PC-3 (cell line): ENCODE data around the gene SNTG2. TPM values are rescaled to one million over a fixed set of nuclear protein-coding genes. Genes with fewer than 3 reads are reported as not detected.

Experiments used
- ATAC-seq: fragments of 200-7000 bp; cut with Tn5 transposase; 2 replicates; pipeline ENCODE4 v1.9.1; 2020; ENCODE audit warnings: mild to moderate bottlenecking, moderate library complexity
- BruUV-seq: library from RNA; stranded (reverse); fragments of 400-500 nt; replicated peaks from 2 replicates; lab custom pipeline; 2021; lab: Mats Ljungman, UMichigan
- CTCF ChIA-PET: fragments of 300-600 bp; sonication (Branson Sonifier 250); formaldehyde crosslinking; loops from one replicate; lab custom pipeline; 2022; ENCODE audit warnings: antibody characterized with exemption; lab: Charles Lee
- POLR2A ChIA-PET: fragments of 300-600 bp; sonication (Branson Sonifier 250); formaldehyde crosslinking; loops from one replicate; lab custom pipeline; 2022; ENCODE audit warnings: antibody characterized with exemption; ENCODE audit not compliant: unreplicated experiment; lab: Charles Lee
- DNase-seq: peaks from one replicate; pipeline ENCODE4 v3.0.0-alpha.2; 2015
- H2AFZ ChIP-seq: fragments of 300-600 bp; sonication (generic); 2 replicates; pipeline ENCODE4 v1.6.0; 2016; ENCODE audit warnings: antibody characterized with exemption, low read length
- H3F3A ChIP-seq: fragments of 300-600 bp; sonication (generic); one replicate; pipeline ENCODE4 v1.6.0; 2017; ENCODE audit warnings: antibody characterized with exemption, low read length, control low read depth, mild to moderate bottlenecking; ENCODE audit not compliant: unreplicated experiment
- H3K27ac ChIP-seq: fragments of 300-600 bp; sonication (generic); 2 replicates; pipeline ENCODE4 v1.5.1; 2016; ENCODE audit warnings: mild to moderate bottlenecking, low read length
- H3K27me3 ChIP-seq: fragments of 300-600 bp; sonication (generic); 2 replicates; pipeline ENCODE4 v1.6.1; 2016; ENCODE audit warnings: low read length, mixed read lengths
- H3K36me3 ChIP-seq: fragments of 300-600 bp; sonication (generic); 2 replicates; pipeline ENCODE4 v1.6.1; 2016; ENCODE audit warnings: low read depth, mixed run types, low read length, mixed read lengths
- H3K4me1 ChIP-seq: fragments of 300-600 bp; sonication (generic); 2 replicates; pipeline ENCODE4 v1.5.1; 2016; ENCODE audit warnings: low read length; ENCODE audit not compliant: insufficient read depth
- H3K4me2 ChIP-seq: fragments of 300-600 bp; sonication (generic); 2 replicates; pipeline ENCODE4 v1.6.0; 2016; ENCODE audit warnings: low read length
- H3K4me3 ChIP-seq: fragments of 300-600 bp; sonication (generic); 2 replicates; pipeline ENCODE4 v1.5.1; 2016; ENCODE audit warnings: mild to moderate bottlenecking, low read length, mixed read lengths
- H3K79me2 ChIP-seq: fragments of 300-600 bp; sonication (generic); 2 replicates; pipeline ENCODE4 v1.6.1; 2017; ENCODE audit warnings: low read length, mixed read lengths
- H3K9ac ChIP-seq: fragments of 300-600 bp; sonication (generic); 2 replicates; pipeline ENCODE4 v1.6.0; 2016; ENCODE audit warnings: mild to moderate bottlenecking, low read length
- H3K9me2 ChIP-seq: fragments of 300-600 bp; sonication (generic); replicated peaks from 2 replicates; pipeline ENCODE4 v1.6.1; 2016; ENCODE audit warnings: mixed run types, low read length, mixed read lengths
- H3K9me3 ChIP-seq: fragments of 300-600 bp; sonication (generic); 2 replicates; pipeline ENCODE4 v1.6.1; 2016; ENCODE audit warnings: low read length, mixed read lengths
- H4K20me1 ChIP-seq: fragments of 300-600 bp; sonication (generic); 2 replicates; pipeline ENCODE4 v1.6.1; 2016; ENCODE audit warnings: low read length, mixed read lengths
- EZH2 ChIP-seq: fragments of 300-600 bp; sonication (generic); IDR thresholded peaks from one replicate; pipeline ENCODE4 v1.6.1; 2017; ENCODE audit warnings: antibody characterized with exemption, mild to moderate bottlenecking, low read length; ENCODE audit not compliant: unreplicated experiment
- EZH2phosphoT487 ChIP-seq: fragments of 300-600 bp; sonication (generic); IDR thresholded peaks from 2 replicates; pipeline ENCODE4 v1.6.1; 2018; ENCODE audit warnings: mild to moderate bottlenecking, antibody characterized with exemption, low read length, borderline replicate concordance
- intact Hi-C: fragments of 100-400 bp; cut with micrococcal nuclease; formaldehyde crosslinking; loops from 2 replicates; pipeline ENCODE4 v1.9.0; 2023
- total RNA-seq: library from RNA; depleted of rRNA; stranded (reverse); fragments of >200 nt; gene quantifications from 2 replicates; pipeline ENCODE4 v1.2.3, GENCODE V29; 2014
- TF ChIP-seq, protein P1 (sequence below): fragments of 300-600 bp; sonication (generic); conservative IDR thresholded peaks from 2 replicates; pipeline ENCODE4 v1.5.1; 2017; ENCODE audit warnings: antibody characterized with exemption, low read depth, mild to moderate bottlenecking, low read length

The SNTG2 gene
- total RNA-seq, 1 experiment from 2014 or later, result not detected

DNA sequence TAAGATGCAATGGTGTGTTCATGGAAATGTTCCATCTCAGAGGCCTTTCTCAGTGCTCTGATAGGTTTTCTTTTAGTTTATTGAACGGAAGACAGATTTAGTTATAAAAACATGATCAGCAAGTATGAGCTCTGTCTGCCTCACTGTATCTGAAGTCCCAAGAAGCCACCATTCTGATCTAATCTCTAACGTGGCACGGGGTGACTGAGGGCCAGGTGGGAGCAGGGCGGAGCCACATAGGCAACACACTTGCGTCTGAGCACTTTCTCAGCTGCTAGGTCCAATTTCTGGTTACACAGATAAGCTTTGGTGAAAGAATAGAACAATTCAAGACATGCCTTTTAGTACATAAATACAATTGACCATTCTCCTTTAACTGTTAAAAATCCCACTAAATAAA, 60.4 kb downstream of the SNTG2 start:
- Histone ChIP-seq H3K9me3 (no peaks in the 10 kb centered on the region), H3K9ac (no peak overlapping the region), H3K27me3 (peaks cover 37% of the 10 kb centered on the region), H3K79me2 (no peaks in the 10 kb centered on the region), H3F3A (no peaks in the 10 kb centered on the region), H2AFZ (no peak overlapping the region), H3K27ac (no peak overlapping the region), H3K4me3 (no peak overlapping the region), H3K9me2 (no peaks in the 10 kb centered on the region), H3K4me1 (no peaks in the 10 kb centered on the region), H4K20me1 (no peaks in the 10 kb centered on the region), H3K4me2 (no peak overlapping the region), H3K36me3 (no peaks in the 10 kb centered on the region)
- DNase-seq (no peak), ATAC-seq (no peak)
- ChIA-PET CTCF (no interaction called here), POLR2A (no interaction called here)
- no TSS peak for BruUV-seq
- intact Hi-C loops, result no loop called here
- TF ChIP-seq EZH2phosphoT487 (no peak), EZH2 (no peak)
- TF ChIP-seq, protein P1, sequence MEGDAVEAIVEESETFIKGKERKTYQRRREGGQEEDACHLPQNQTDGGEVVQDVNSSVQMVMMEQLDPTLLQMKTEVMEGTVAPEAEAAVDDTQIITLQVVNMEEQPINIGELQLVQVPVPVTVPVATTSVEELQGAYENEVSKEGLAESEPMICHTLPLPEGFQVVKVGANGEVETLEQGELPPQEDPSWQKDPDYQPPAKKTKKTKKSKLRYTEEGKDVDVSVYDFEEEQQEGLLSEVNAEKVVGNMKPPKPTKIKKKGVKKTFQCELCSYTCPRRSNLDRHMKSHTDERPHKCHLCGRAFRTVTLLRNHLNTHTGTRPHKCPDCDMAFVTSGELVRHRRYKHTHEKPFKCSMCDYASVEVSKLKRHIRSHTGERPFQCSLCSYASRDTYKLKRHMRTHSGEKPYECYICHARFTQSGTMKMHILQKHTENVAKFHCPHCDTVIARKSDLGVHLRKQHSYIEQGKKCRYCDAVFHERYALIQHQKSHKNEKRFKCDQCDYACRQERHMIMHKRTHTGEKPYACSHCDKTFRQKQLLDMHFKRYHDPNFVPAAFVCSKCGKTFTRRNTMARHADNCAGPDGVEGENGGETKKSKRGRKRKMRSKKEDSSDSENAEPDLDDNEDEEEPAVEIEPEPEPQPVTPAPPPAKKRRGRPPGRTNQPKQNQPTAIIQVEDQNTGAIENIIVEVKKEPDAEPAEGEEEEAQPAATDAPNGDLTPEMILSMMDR, result no peak

DNA sequence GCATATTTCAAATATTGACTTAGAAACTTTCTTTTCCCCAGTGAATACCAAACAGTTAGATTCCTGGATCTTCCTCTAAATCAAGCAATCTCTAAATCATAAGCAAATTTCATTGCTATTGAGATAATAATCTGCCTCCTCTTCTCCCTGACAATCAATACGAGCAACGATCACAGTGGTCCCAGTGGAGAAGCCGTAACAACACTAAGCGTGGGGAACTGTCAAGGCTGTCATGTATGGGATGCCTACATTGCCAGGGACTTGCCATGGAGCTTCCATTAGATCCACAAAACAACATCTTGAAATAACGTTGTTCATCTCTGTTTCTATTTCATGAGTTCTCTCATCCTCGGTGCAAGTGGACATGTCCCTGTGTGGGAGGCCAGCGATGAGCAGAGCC, 61.3 kb downstream of the SNTG2 start:
- Histone ChIP-seq H3K4me3 (no peak overlapping the region), H3F3A (no peaks in the 10 kb centered on the region), H3K4me1 (no peaks in the 10 kb centered on the region), H3K36me3 (no peaks in the 10 kb centered on the region), H3K27ac (no peak overlapping the region), H3K27me3 (peaks cover 33% of the 10 kb centered on the region), H4K20me1 (no peaks in the 10 kb centered on the region), H3K9me2 (no peaks in the 10 kb centered on the region), H3K4me2 (no peak overlapping the region), H3K9ac (no peak overlapping the region), H3K9me3 (no peaks in the 10 kb centered on the region), H3K79me2 (no peaks in the 10 kb centered on the region), H2AFZ (no peak overlapping the region)
- POLR2A ChIA-PET, result no interaction called here
- intact Hi-C loops, result no loop called here
- CTCF ChIA-PET, result no interaction called here
- BruUV-seq, result no TSS peak
- TF ChIP-seq EZH2, result no peak
- TF ChIP-seq, protein P1, result no peak
- TF ChIP-seq EZH2phosphoT487, result no peak
- DNase-seq (no peak), ATAC-seq (no peak)

DNA sequence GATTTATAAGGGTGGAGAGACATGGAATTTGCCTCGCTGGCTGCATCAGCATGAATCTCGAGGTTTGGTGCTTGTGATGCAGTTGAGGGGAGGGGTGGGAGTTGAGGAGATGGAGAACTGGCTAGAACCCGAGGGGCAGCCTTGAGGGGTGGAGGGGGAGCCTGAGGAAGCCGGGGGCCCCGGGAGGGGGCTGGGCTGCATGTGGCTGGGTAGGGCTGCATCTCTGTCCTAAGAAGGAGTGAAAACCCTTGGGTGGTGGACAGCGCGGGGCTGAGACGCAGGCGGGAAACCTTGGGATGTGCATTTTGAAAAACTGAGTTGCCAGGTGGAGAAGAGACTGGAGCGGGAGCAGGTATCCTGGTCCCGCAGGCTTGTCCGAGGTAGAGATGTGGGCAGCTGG, 64.2 kb downstream of the SNTG2 start:
- H3K27me3 ChIP-seq, result peaks cover 29% of the 10 kb centered on the region
- H3K4me2 ChIP-seq, result no peak overlapping the region
- TF ChIP-seq EZH2phosphoT487, result no peak
- no peak for TF ChIP-seq EZH2
- TF ChIP-seq, protein P1, result no peak
- ChIA-PET POLR2A (no interaction called here), CTCF (no interaction called here)
- no peaks in the 10 kb centered on the region for H3K36me3 ChIP-seq
- no TSS peak for BruUV-seq
- no peaks in the 10 kb centered on the region for H4K20me1 ChIP-seq
- no peak overlapping the region for H3K27ac ChIP-seq
- no peaks in the 10 kb centered on the region for H3K9me2 ChIP-seq
- no peaks in the 10 kb centered on the region for H3F3A ChIP-seq
- ATAC-seq, result no peak
- no peaks in the 10 kb centered on the region for H3K79me2 ChIP-seq
- no peak for DNase-seq
- no peaks in the 10 kb centered on the region for H3K4me1 ChIP-seq
- H2AFZ ChIP-seq, result no peak overlapping the region
- no peaks in the 10 kb centered on the region for H3K9me3 ChIP-seq
- intact Hi-C loops, result no loop called here
- no peak overlapping the region for H3K9ac ChIP-seq
- H3K4me3 ChIP-seq, result no peak overlapping the region
